Measurements from ENCODE around the gene GRID2. TPM values are rescaled to one million over a fixed set of nuclear protein-coding genes. Genes with fewer than 3 reads are reported as not detected.
"Not testable (repeated sequence)": the region's sequence is repeated elsewhere in the genome, so short reads cannot be mapped to it uniquely, and the experiment has no call there.

Gene GRID2
- total and polyA plus RNA-seq, 2 of the 4 experiments (the other 2 are of a cell fraction): under 0.01 TPM; not detected in 1

- H3K27me3 ChIP-seq (ENCODE audit: control insufficient read depth, insufficient read depth, low read length); H3K4me3 ChIP-seq (ENCODE audit: insufficient read depth, low read depth, low read length); DNase-seq; H3K9me3 ChIP-seq (ENCODE audit: control insufficient read depth, insufficient read depth, low read length); H3K23ac ChIP-seq (ENCODE audit: low read depth, low read length); H3K79me1 ChIP-seq (ENCODE audit: low read depth in 1 of 2, low read length in 2 of 2); H3K56ac ChIP-seq (ENCODE audit: extremely low read depth, insufficient read depth, low read length); H4K91ac ChIP-seq (ENCODE audit: insufficient read depth, low read depth, low read length); H2AFZ ChIP-seq (replicated peaks; ENCODE audit: low read length, poor library complexity); H2AK9ac ChIP-seq (replicated peaks; ENCODE audit: low read depth, low read length, poor library complexity); H4K20me1 ChIP-seq (ENCODE audit: insufficient read depth, low read length); H2BK5ac ChIP-seq (ENCODE audit: low read depth, low read length, poor library complexity, severe bottlenecking); BruUV-seq (replicated peaks); H2BK15ac ChIP-seq (ENCODE audit: low read depth, low read length); POLR2A ChIA-PET (ENCODE audit: unreplicated experiment); H3K27ac ChIP-seq (ENCODE audit: insufficient read depth, low read length); H3K36me3 ChIP-seq (ENCODE audit: control insufficient read depth, insufficient read depth, low read length); CTCF ChIA-PET; H3K9me1 ChIP-seq (ENCODE audit: insufficient read depth, low read length); H3K4me2 ChIP-seq (ENCODE audit: low read depth, low read length); in situ Hi-C loops (cut with MboI; ENCODE audit: low sequenced_read_pairs); dilution Hi-C loops (cut with HindIII; ENCODE audit: low sequenced_read_pairs, unreplicated experiment); ATAC-seq (ENCODE audit: low read depth); H3K4me1 ChIP-seq (ENCODE audit: control insufficient read depth, insufficient read depth, low read length); H3K18ac ChIP-seq (ENCODE audit: low read depth, low read length); H2BK20ac ChIP-seq (ENCODE audit: low read depth, low read length); H3K9ac ChIP-seq (ENCODE audit: low read depth, low read length); H3K14ac ChIP-seq (replicated peaks; ENCODE audit: low read depth, low read length); H4K8ac ChIP-seq (ENCODE audit: low read depth in 2 of 2, low read length in 2 of 2); H2BK120ac ChIP-seq (ENCODE audit: low read depth, low read length); H2AK5ac ChIP-seq (ENCODE audit: low read depth, low read length); H4K5ac ChIP-seq (ENCODE audit: low read depth, low read length); intact Hi-C loops (cut with micrococcal nuclease); H3K4ac ChIP-seq (ENCODE audit: low read depth, low read length): not testable (repeated sequence)
- WGBS, 2 experiments (ENCODE audit: extremely low coverage in 2 of 2, insufficient read length in 1 of 2): no CpG with 5 or more reads among the region's 7 CpGs
Observed at GRCh38 chr4:92403525-92403924, 99.8 kb downstream of the GRID2 start.
